ENCODE results near the gene SSBP2.

Gene SSBP2

GRCh38 chr5:81363093-81363871 lies 387.6 kb downstream of the SSBP2 start:
- no peak for DNase-seq

All from activated CD4-positive, alpha-beta T cell treated with anti-CD3 and anti-CD28 coated beads, Interleukin-2, amount 50 U/mL, for 16 hours (primary cell).